Measurements from ENCODE around the gene FLNC.

DNA sequence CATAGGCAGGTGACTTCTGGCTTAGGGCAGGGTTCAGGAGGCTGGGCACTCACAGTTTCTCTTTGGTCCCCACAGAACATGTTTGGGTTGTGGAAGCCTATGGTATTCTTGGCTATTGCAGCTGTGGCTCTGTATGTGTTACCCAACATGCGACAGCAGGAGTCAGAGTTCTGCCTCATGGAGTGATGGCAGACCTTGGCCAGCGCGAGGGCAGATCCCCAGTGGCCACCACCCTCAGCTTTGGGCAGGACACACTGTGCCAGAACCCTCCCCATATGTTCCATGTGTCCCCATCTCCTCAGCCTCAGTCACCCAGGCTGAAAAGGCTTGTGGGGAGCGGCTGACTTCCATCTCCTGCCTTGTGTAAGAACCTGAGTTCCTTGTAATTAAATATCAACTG lies 8.5 kb upstream of the FLNC start:
- TF ChIP-seq, protein P1, sequence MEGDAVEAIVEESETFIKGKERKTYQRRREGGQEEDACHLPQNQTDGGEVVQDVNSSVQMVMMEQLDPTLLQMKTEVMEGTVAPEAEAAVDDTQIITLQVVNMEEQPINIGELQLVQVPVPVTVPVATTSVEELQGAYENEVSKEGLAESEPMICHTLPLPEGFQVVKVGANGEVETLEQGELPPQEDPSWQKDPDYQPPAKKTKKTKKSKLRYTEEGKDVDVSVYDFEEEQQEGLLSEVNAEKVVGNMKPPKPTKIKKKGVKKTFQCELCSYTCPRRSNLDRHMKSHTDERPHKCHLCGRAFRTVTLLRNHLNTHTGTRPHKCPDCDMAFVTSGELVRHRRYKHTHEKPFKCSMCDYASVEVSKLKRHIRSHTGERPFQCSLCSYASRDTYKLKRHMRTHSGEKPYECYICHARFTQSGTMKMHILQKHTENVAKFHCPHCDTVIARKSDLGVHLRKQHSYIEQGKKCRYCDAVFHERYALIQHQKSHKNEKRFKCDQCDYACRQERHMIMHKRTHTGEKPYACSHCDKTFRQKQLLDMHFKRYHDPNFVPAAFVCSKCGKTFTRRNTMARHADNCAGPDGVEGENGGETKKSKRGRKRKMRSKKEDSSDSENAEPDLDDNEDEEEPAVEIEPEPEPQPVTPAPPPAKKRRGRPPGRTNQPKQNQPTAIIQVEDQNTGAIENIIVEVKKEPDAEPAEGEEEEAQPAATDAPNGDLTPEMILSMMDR (IDR thresholded peaks at IDR 0.05; ENCODE audit: poor library complexity, severe bottlenecking): no peak
- no peak for TF ChIP-seq POLR2AphosphoS5 (IDR thresholded peaks at IDR 0.05)
- no peak for TF ChIP-seq TAF1 (IDR thresholded peaks at IDR 0.05; ENCODE audit: low read depth)
- TF ChIP-seq RAD21 (conservative IDR thresholded peaks at IDR 0.05): no peak
- TF ChIP-seq, protein P2, sequence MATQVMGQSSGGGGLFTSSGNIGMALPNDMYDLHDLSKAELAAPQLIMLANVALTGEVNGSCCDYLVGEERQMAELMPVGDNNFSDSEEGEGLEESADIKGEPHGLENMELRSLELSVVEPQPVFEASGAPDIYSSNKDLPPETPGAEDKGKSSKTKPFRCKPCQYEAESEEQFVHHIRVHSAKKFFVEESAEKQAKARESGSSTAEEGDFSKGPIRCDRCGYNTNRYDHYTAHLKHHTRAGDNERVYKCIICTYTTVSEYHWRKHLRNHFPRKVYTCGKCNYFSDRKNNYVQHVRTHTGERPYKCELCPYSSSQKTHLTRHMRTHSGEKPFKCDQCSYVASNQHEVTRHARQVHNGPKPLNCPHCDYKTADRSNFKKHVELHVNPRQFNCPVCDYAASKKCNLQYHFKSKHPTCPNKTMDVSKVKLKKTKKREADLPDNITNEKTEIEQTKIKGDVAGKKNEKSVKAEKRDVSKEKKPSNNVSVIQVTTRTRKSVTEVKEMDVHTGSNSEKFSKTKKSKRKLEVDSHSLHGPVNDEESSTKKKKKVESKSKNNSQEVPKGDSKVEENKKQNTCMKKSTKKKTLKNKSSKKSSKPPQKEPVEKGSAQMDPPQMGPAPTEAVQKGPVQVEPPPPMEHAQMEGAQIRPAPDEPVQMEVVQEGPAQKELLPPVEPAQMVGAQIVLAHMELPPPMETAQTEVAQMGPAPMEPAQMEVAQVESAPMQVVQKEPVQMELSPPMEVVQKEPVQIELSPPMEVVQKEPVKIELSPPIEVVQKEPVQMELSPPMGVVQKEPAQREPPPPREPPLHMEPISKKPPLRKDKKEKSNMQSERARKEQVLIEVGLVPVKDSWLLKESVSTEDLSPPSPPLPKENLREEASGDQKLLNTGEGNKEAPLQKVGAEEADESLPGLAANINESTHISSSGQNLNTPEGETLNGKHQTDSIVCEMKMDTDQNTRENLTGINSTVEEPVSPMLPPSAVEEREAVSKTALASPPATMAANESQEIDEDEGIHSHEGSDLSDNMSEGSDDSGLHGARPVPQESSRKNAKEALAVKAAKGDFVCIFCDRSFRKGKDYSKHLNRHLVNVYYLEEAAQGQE (IDR thresholded peaks at IDR 0.05; ENCODE audit: borderline replicate concordance): no peak
- TF ChIP-seq MXI1 (conservative IDR thresholded peaks at IDR 0.05; ENCODE audit: poor library complexity, severe bottlenecking): no peak
